Rectal smooth muscle tissue (tissue), 1 donor: Measurements from ENCODE around the gene ATP5PB.
A peak's percentile ranks its signal among the peaks of the same experiment; 100 is the strongest.

ENCODE experiments used
- H3K27ac ChIP-seq: one replicate; pipeline ENCODE4 v1.7.0; 2013; ENCODE audit warnings: low read depth, low read length, inconsistent platforms
- H3K27me3 ChIP-seq: one replicate; pipeline ENCODE4 v1.7.0; 2013; ENCODE audit warnings: low read length; ENCODE audit not compliant: control insufficient read depth, insufficient read depth
- H3K36me3 ChIP-seq: one replicate; pipeline ENCODE4 v1.7.0; 2013; ENCODE audit warnings: low read length; ENCODE audit not compliant: control insufficient read depth, insufficient read depth
- H3K4me1 ChIP-seq: one replicate; pipeline ENCODE4 v1.7.0; 2013; ENCODE audit warnings: low read length; ENCODE audit not compliant: control insufficient read depth, insufficient read depth
- H3K4me3 ChIP-seq: one replicate; pipeline ENCODE4 v1.7.0; 2013; ENCODE audit warnings: low read length
- H3K9ac ChIP-seq: one replicate; pipeline ENCODE4 v1.7.0; 2013; ENCODE audit warnings: low read length

ATP5PB gene

DNA sequence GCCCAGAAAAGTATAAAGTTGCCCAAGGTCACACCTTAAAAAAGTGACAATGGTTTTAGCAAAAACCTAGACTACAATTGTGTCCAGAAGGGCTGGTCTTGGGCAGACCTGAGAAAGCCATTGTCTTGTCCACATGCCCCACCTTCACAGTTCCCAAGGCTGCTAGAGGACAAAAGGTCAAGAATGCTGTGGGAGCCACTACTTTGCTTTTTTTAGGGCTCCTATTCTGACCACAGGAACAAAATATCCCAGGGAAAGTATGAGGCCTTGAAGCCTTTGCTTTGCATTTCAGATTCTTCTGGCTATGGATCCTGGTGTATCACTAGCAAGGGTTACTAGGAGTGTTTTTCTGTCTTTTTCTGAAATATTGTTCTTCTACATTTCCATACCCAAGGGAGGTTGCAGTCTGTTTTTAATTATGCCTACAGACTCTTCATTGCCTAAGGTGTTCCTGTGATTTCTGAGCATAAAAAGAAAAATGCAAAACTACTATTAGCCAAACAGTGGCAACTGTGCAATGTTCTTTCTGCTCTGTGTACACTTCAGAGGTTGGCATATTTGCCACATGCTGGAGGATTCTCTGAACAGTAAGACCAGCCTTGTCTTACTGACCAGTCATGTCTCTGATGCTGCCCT, 35.2 kb downstream of the ATP5PB start:
- no peak overlapping the region for H3K9ac ChIP-seq
- H3K27ac ChIP-seq = no peak overlapping the region
- H3K36me3 ChIP-seq = no peaks in the 10 kb centered on the region
- H3K4me3 ChIP-seq = no peak overlapping the region
- H3K4me1 ChIP-seq = no peaks in the 10 kb centered on the region
- H3K27me3 ChIP-seq = no peaks in the 10 kb centered on the region

DNA sequence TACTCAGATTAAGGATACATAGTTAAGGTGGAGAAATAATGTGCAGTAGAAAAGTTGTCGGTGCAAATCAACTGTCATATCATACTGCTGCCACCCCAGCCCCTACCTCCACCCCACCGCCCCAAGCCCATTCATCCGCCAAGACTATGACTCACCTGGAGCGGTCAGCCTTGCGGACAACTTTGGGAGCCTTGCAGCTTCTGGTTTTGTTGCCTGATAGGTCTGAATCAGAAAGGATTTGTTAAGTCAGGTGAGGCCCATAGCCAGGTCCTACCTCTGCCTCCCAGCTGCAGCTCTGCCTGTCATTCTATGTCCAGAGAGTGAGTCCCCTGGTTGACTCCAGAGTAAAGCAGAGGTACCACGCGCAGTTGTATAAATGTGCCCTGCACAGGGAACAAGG, 37.2 kb downstream of the ATP5PB start:
- no peaks in the 10 kb centered on the region for H3K36me3 ChIP-seq
- no peaks in the 10 kb centered on the region for H3K27me3 ChIP-seq
- no peaks in the 10 kb centered on the region for H3K4me1 ChIP-seq
- no peak overlapping the region for H3K4me3 ChIP-seq
- H3K27ac ChIP-seq = no peak overlapping the region
- no peak overlapping the region for H3K9ac ChIP-seq

DNA sequence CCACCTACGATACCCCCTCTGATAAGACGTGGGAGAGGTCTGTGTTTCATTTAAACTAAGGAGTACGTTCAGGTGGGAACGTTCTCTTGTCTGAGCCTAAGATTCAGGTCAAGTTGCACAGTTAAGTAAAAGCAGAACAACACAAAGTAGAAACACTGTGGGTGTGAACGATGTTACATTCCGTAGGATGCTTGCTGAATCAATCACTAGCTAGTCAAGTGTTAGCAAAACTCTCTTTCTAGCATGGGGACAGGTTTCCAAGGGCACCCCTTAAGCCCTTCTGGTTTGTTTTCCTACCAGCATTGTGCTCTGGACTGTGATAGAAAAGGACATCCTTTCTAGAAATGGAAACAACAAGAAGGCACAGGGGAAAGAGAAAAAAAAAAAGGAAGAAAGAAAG, 37.9 kb downstream of the ATP5PB start:
- Histone ChIP-seq H3K4me3 (no peak overlapping the region), H3K4me1 (no peaks in the 10 kb centered on the region), H3K9ac (no peak overlapping the region)

DNA sequence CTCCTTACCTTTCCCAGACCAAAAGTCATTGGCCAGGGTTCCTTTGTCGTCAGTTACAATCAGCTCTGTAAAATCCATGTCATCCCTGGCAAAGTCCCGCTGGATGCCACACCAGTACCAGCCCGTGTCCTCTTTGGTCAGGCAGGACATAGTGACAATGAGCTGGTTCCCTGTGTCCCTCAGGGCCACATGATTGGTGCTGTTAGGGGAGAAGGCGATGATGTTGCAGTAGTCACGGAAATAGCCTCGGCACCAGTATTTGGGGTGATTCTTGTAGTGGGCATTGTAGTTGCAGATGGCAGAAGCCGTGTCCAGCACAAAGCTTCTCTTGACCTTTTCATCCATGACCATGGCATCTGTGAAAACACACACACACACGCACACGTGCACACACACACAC, 39.4 kb downstream of the ATP5PB start:
- no peaks in the 10 kb centered on the region for H3K27me3 ChIP-seq
- H3K9ac ChIP-seq = no peak overlapping the region
- H3K4me3 ChIP-seq = no peak overlapping the region
- no peak overlapping the region for H3K27ac ChIP-seq
- no peaks in the 10 kb centered on the region for H3K36me3 ChIP-seq
- H3K4me1 ChIP-seq = no peaks in the 10 kb centered on the region

More for the DNA sequence above, 37.9 kb downstream of the ATP5PB start:
- Histone ChIP-seq H3K27ac (no peak overlapping the region), H3K36me3 (no peaks in the 10 kb centered on the region), H3K27me3 (no peaks in the 10 kb centered on the region)

DNA sequence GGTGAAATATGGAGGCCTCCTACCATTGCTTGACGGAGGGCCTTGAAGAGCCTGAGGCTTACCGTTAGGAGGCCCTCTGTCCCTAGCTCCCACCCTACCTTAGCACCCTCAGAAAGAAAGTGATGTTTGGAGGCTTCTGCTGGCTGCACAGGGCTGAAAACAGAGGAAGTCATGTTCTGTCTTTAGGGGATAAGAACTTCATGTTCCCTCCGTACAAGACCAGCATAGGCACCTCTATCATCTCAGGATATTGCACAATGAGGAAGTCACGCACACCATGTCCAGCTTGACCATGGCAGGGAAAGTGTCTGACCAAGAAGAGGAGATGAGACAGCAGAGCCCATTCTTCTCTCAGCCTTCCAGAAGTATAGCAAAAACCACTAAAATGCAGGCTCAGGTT, 40.3 kb downstream of the ATP5PB start:
- H3K9ac ChIP-seq = no peak overlapping the region
- H3K27ac ChIP-seq = no peak overlapping the region
- no peak overlapping the region for H3K4me3 ChIP-seq
- no peaks in the 10 kb centered on the region for H3K27me3 ChIP-seq
- H3K4me1 ChIP-seq = no peaks in the 10 kb centered on the region
- H3K36me3 ChIP-seq = no peaks in the 10 kb centered on the region

DNA sequence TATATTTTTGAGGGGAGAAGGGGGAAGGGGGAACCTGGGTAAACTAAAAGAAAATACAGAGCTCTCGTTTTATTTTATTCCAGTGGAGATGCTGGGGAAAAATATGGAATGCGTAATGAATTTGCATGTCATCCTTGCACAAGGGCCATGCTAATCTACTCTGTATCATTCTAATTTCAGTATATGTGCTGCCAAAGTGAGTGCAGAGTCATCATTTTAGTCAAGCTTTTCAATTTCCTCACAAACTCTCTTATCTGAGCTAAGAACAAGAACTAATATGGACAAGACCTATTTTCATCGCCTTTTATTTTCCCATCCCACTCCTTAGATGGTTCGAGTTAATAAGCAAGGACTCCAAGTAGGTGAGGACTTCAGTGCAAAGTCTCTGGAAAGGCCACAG, 41.0 kb downstream of the ATP5PB start:
- Histone ChIP-seq H3K36me3 (no peaks in the 10 kb centered on the region), H3K9ac (no peak overlapping the region), H3K4me3 (no peak overlapping the region), H3K27me3 (no peaks in the 10 kb centered on the region), H3K4me1 (no peaks in the 10 kb centered on the region), H3K27ac (no peak overlapping the region)

DNA sequence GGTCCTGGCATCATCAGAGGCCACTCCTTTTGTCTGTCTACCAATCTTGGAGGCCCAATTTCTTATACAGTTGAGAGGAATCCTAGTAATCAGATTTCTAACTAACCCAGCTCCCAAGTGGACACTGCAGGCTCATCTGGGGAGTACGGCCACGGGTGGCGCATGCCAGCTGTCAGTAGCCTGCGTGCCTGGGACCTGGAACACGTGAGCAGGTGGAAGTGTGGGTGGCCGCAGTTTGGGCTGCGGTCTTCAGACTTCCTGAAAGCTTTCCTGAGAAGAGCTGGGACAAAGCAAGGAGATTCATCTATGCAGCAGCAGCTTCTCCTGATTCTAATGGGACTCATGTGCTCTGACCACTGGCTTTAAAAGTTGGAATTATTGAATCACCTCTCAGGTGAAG, 41.8 kb downstream of the ATP5PB start:
- no peak overlapping the region for H3K4me3 ChIP-seq
- H3K27ac ChIP-seq = no peak overlapping the region
- no peaks in the 10 kb centered on the region for H3K27me3 ChIP-seq
- no peak overlapping the region for H3K9ac ChIP-seq
- H3K36me3 ChIP-seq = no peaks in the 10 kb centered on the region
- H3K4me1 ChIP-seq = no peaks in the 10 kb centered on the region

DNA sequence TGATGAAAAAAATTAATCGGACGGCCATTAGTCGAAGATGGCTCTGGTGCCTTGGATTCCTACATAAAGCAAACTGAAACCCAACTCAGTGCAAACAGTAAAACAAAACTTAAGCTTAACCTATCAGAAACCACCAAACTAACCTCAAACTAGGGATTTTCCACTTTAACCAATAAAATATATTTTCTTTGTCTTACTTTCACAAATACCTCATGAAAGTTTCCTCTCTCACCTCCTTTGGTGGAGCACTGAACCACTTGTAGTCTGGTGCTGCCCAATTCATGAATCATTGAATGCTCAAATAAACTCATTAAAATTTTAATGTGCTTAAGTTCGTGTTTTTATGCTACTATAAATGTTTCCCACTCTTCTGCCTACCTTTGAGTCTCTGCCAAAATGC, 47.1 kb downstream of the ATP5PB start:
- no peaks in the 10 kb centered on the region for H3K4me1 ChIP-seq
- no peak overlapping the region for H3K4me3 ChIP-seq
- H3K36me3 ChIP-seq = no peaks in the 10 kb centered on the region
- H3K27ac ChIP-seq = no peak overlapping the region
- no peaks in the 10 kb centered on the region for H3K27me3 ChIP-seq
- no peak overlapping the region for H3K9ac ChIP-seq

DNA sequence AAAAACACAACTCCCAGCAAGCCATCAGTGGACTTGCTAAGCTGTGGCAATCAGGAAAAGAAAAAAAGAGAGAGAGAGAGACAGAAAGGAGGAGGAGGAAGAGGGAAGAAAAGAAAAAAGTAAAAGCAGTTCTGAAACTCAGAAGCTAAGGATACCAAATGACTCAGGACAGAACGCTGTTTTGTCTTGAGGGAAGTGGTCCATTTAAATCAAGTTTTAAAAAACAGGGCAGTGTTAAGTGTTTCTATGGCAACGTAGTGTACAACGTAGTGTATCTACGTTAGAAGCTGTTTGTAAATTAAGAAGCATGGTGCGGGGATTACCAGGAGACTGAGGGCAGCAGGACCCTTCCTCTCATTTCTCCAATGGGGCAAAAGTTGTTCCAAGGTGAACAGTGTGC, 48.3 kb downstream of the ATP5PB start:
- H3K4me1 ChIP-seq = no peaks in the 10 kb centered on the region
- H3K36me3 ChIP-seq = no peaks in the 10 kb centered on the region
- H3K27me3 ChIP-seq = no peaks in the 10 kb centered on the region
- H3K9ac ChIP-seq = no peak overlapping the region
- H3K4me3 ChIP-seq = no peak overlapping the region
- no peak overlapping the region for H3K27ac ChIP-seq

DNA sequence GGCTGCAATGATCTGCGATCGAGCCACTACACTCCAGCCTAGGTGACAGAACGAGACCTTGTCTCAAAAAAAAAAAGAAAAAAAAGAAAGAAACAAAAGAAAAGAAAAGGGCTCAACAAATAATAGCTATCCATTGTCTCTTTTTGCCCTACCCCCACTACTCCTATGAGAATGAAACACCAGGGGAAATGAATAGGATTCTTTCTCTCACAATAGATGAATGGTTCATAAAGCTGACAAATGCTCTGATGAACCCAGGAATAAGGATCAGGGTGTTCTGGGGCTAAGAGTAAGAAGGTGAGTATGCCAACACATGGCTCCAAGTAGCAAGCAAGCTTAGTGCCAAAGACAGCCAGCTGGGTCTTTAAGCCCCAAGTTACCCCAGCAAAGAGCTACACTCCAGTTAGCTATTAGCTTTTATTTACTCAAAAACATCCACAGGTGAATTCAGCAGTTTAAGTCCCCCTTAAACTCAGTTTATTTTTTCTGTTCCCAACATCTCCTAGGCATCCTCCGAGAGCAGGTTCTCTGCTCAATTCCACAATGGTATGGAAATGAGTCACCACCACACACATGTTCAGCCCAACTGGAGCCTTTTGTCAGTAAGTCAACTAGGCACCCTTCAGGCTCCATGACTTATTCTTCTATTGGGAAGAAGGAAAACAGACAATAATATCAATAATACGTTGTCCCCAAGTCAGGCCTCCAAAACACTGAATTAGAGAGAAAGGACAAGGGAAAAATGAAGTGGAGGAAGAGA, 49.9 kb downstream of the ATP5PB start:
- H3K36me3 ChIP-seq = no peaks in the 10 kb centered on the region
- H3K27ac ChIP-seq = no peak overlapping the region
- no peak overlapping the region for H3K9ac ChIP-seq
- no peaks in the 10 kb centered on the region for H3K27me3 ChIP-seq
- no peaks in the 10 kb centered on the region for H3K4me1 ChIP-seq
- no peak overlapping the region for H3K4me3 ChIP-seq

DNA sequence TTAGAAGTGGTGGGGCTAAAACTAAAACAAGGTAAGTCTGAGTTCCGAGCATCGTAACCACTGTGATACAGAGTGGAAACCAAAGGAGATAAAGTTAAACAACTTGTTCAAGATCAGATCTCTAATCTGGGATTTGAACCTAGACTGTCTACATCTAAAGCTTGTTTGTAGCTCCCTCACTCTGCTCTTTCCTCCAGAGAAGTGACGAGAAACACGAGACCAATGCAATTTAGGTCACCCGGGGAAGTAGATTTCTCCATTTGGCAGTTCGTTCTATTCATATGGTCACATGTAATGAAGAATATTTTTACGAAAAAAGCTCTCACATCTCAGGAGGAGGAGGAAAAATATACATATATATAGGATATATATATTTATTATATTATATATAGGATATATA, 52.4 kb downstream of the ATP5PB start:
- H3K9ac ChIP-seq = no peak overlapping the region
- no peaks in the 10 kb centered on the region for H3K27me3 ChIP-seq
- no peaks in the 10 kb centered on the region for H3K36me3 ChIP-seq
- no peak overlapping the region for H3K27ac ChIP-seq
- H3K4me1 ChIP-seq = peaks cover 5% of the 10 kb centered on the region
- no peak overlapping the region for H3K4me3 ChIP-seq

DNA sequence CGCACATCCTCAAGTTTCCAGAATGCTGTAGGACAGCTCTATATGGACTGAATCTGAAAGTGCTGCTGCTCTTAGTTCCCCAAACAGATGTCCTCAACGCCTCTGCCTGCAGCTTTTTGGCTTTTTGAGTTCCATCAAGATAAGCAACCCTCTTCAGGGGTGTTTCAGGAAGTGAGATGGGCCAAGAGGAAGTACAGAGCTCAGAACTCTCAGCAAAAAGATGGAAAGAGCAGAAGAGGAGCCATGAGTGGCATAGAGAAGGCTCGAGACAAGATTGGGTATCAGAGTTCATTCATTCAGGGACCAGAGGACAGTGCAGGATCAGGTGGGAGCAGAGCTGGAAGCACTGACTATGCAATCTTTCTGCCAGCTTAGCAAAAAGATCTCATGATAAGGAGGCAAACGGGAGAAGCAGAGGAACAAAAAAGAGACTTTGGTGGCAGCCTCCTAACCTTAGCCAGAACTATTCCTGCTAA, 54.4 kb downstream of the ATP5PB start, which contains the start of the genes ADORA3 and TMIGD3:
ADORA3 (minus strand) TSS at position 49 of the 476 bp plus-strand sequence. CDS start 279 bp downstream, outside the sequence.
TMIGD3 (minus strand) TSS at position 49 of the 476 bp plus-strand sequence. CDS start 279 bp downstream, outside the sequence.
- Histone ChIP-seq H3K36me3 (no peaks in the 10 kb centered on the region), H3K4me3 (peak within 1 kb of the TSS; percentile 6), H3K27ac (no peak within 1 kb of the TSS), H3K9ac (no peak within 1 kb of the TSS), H3K4me1 (peaks cover 18% of the 10 kb centered on the region), H3K27me3 (no peaks in the 10 kb centered on the region)

DNA sequence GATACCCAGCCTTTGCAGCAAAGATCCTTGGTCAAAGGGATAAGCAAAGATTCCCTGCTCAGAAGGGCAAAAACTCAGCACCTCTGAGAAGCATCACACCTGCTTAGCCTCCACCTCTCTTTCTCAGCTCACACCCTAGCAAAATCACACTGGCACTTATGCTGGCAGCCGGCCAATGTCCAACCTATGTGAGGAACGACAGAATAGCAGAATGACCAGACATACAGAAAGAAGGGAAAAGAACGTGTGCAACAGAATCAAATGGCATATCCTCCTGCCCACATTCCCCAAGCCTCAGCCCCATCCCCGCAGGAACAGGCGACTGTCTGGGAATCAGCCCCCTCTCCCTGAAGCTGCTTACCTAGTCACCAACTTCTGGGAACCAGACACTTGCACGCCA, 54.8 kb downstream of the ATP5PB start:
- no peak overlapping the region for H3K27ac ChIP-seq
- no peak overlapping the region for H3K9ac ChIP-seq
- no peaks in the 10 kb centered on the region for H3K36me3 ChIP-seq

More for the DNA sequence above, 54.8 kb downstream of the ATP5PB start:
- Histone ChIP-seq H3K4me3 (no peak overlapping the region), H3K4me1 (peaks cover 21% of the 10 kb centered on the region), H3K27me3 (no peaks in the 10 kb centered on the region)
